HEK293 (cell line): ENCODE data around the gene GAS5.

ENCODE experiments used
- BCL11A ChIP-seq: fragments of 450-650 bp; formaldehyde crosslinking; IDR thresholded peaks from 2 replicates; pipeline ENCODE4 v1.5.1; 2016; ENCODE audit warnings: low read depth, missing biosample characterization, missing genetic modification characterization
- BCL11B ChIP-seq: fragments of 450-650 bp; formaldehyde crosslinking; IDR thresholded peaks from 2 replicates; pipeline ENCODE4 v1.5.1; 2016; ENCODE audit warnings: low read depth, missing biosample characterization, missing genetic modification characterization
- GLIS1 ChIP-seq: fragments of 450-650 bp; formaldehyde crosslinking; IDR thresholded peaks from 2 replicates; pipeline ENCODE4 v1.5.1; 2016; ENCODE audit warnings: missing biosample characterization, missing genetic modification characterization
- IKZF3 ChIP-seq: fragments of 450-650 bp; IDR thresholded peaks from 2 replicates; pipeline ENCODE4 v1.5.0; 2018; ENCODE audit warnings: missing biosample characterization, mild to moderate bottlenecking, missing genetic modification characterization, moderate library complexity
- KLF8 ChIP-seq: fragments of 450-650 bp; formaldehyde crosslinking; IDR thresholded peaks from 2 replicates; pipeline ENCODE4 v1.5.1; 2016; ENCODE audit warnings: missing biosample characterization, missing genetic modification characterization
- MYNN ChIP-seq: fragments of 450-650 bp; formaldehyde crosslinking; IDR thresholded peaks from 2 replicates; pipeline ENCODE4 v1.5.1; 2016; ENCODE audit warnings: missing biosample characterization, missing genetic modification characterization, borderline replicate concordance
- SCRT1 ChIP-seq: fragments of 450-650 bp; formaldehyde crosslinking; IDR thresholded peaks from 2 replicates; pipeline ENCODE4 v1.5.1; 2016; ENCODE audit warnings: missing biosample characterization, missing genetic modification characterization, borderline replicate concordance
- ZBTB17 ChIP-seq: fragments of 450-650 bp; formaldehyde crosslinking; IDR thresholded peaks from 2 replicates; pipeline ENCODE4 v1.5.1; 2016; ENCODE audit warnings: missing biosample characterization, missing genetic modification characterization
- ZBTB20 ChIP-seq: fragments of 450-650 bp; formaldehyde crosslinking; IDR thresholded peaks from 2 replicates; pipeline ENCODE4 v1.5.1; 2016; ENCODE audit warnings: missing biosample characterization, missing genetic modification characterization
- ZBTB26 ChIP-seq: fragments of 450-650 bp; formaldehyde crosslinking; optimal IDR thresholded peaks from 2 replicates; pipeline ENCODE3; 2016; ENCODE audit warnings: missing biosample characterization, mild to moderate bottlenecking, missing genetic modification characterization
- ZBTB7A ChIP-seq: fragments of 450-650 bp; formaldehyde crosslinking; IDR thresholded peaks from 2 replicates; pipeline ENCODE4 v1.5.1; 2016; ENCODE audit warnings: low read depth, missing biosample characterization, missing genetic modification characterization
- ZFHX2 ChIP-seq: fragments of 450-650 bp; formaldehyde crosslinking; conservative IDR thresholded peaks from 2 replicates; pipeline ENCODE4 v1.5.1; 2016; ENCODE audit warnings: missing biosample characterization, missing genetic modification characterization
- ZNF132 ChIP-seq: fragments of 450-650 bp; formaldehyde crosslinking; IDR thresholded peaks from 2 replicates; pipeline ENCODE4 v1.5.1; 2017; ENCODE audit warnings: missing biosample characterization, missing genetic modification characterization, borderline replicate concordance
- ZNF157 ChIP-seq: fragments of 450-650 bp; formaldehyde crosslinking; IDR thresholded peaks from 2 replicates; pipeline ENCODE4 v1.5.1; 2016; ENCODE audit warnings: missing biosample characterization, missing genetic modification characterization
- ZNF184 ChIP-seq: fragments of 450-650 bp; IDR thresholded peaks from 2 replicates; pipeline ENCODE4 v1.5.1; 2018; ENCODE audit warnings: missing biosample characterization, mild to moderate bottlenecking, missing genetic modification characterization
- ZNF214 ChIP-seq: fragments of 450-650 bp; formaldehyde crosslinking; IDR thresholded peaks from 2 replicates; pipeline ENCODE4 v1.5.1; 2017; ENCODE audit warnings: missing biosample characterization, mild to moderate bottlenecking, missing genetic modification characterization, borderline replicate concordance
- ZNF274 ChIP-seq, 2 experiments: fragments of 200-500 bp in 1 of 2; fragments of 450-650 bp in 1 of 2; sonication (Bioruptor generic) in 1 of 2; formaldehyde crosslinking in 1 of 2; IDR thresholded peaks; 2 replicates each; pipeline versions ENCODE4 v1.5.1 to v1.6.1; 2014 to 2016; ENCODE audit warnings: borderline replicate concordance in 1 of 2, inconsistent platforms in 1 of 2, low read length in 1 of 2, missing biosample characterization in 1 of 2, missing genetic modification characterization in 1 of 2
- ZNF292 ChIP-seq: fragments of 450-650 bp; formaldehyde crosslinking; IDR thresholded peaks from 2 replicates; pipeline ENCODE4 v1.5.1; 2016; ENCODE audit warnings: low read depth, missing biosample characterization, missing genetic modification characterization, borderline replicate concordance
- ZNF324 ChIP-seq: fragments of 450-650 bp; formaldehyde crosslinking; IDR thresholded peaks from 2 replicates; pipeline ENCODE4 v1.5.1; 2016; ENCODE audit warnings: missing biosample characterization, missing genetic modification characterization
- ZNF335 ChIP-seq: fragments of 450-650 bp; formaldehyde crosslinking; conservative IDR thresholded peaks from 2 replicates; pipeline ENCODE4 v1.5.1; 2016; ENCODE audit warnings: missing biosample characterization, missing genetic modification characterization
- ZNF404 ChIP-seq: fragments of 450-650 bp; formaldehyde crosslinking; IDR thresholded peaks from 2 replicates; pipeline ENCODE4 v1.5.1; 2017; ENCODE audit warnings: missing biosample characterization, missing genetic modification characterization
- ZNF530 ChIP-seq: fragments of 450-650 bp; formaldehyde crosslinking; IDR thresholded peaks from 2 replicates; pipeline ENCODE4 v1.5.1; 2016; ENCODE audit warnings: low read depth, missing biosample characterization, missing genetic modification characterization
- ZNF548 ChIP-seq: fragments of 450-650 bp; formaldehyde crosslinking; IDR thresholded peaks from 2 replicates; pipeline ENCODE4 v1.5.1; 2016; ENCODE audit warnings: missing biosample characterization, missing genetic modification characterization
- ZNF549 ChIP-seq: fragments of 450-650 bp; IDR thresholded peaks from 2 replicates; pipeline ENCODE4 v1.5.1; 2018; ENCODE audit warnings: missing biosample characterization, missing genetic modification characterization, mild to moderate bottlenecking, inconsistent platforms, moderate library complexity
- ZNF555 ChIP-seq: fragments of 450-650 bp; formaldehyde crosslinking; conservative IDR thresholded peaks from 2 replicates; pipeline ENCODE4 v1.5.1; 2017; ENCODE audit warnings: missing biosample characterization, mild to moderate bottlenecking, missing genetic modification characterization, inconsistent platforms
- ZNF558 ChIP-seq: fragments of 450-650 bp; formaldehyde crosslinking; IDR thresholded peaks from 2 replicates; pipeline ENCODE4 v1.5.1; 2016; ENCODE audit warnings: missing biosample characterization, missing genetic modification characterization
- ZNF561 ChIP-seq: fragments of 450-650 bp; IDR thresholded peaks from 2 replicates; pipeline ENCODE4 v1.5.1; 2018; ENCODE audit warnings: missing biosample characterization, missing genetic modification characterization, borderline replicate concordance
- ZNF629 ChIP-seq: fragments of 450-650 bp; formaldehyde crosslinking; IDR thresholded peaks from 2 replicates; pipeline ENCODE4 v1.5.1; 2017; ENCODE audit warnings: missing biosample characterization, missing genetic modification characterization
- ZNF76 ChIP-seq: fragments of 450-650 bp; formaldehyde crosslinking; IDR thresholded peaks from 2 replicates; pipeline ENCODE4; 2016; ENCODE audit warnings: low read depth, missing biosample characterization, missing genetic modification characterization, borderline replicate concordance
- ZNF776 ChIP-seq: fragments of 450-650 bp; formaldehyde crosslinking; IDR thresholded peaks from 2 replicates; pipeline ENCODE4 v1.5.0; 2017; ENCODE audit warnings: missing biosample characterization, missing genetic modification characterization, borderline replicate concordance
- ZNF830 ChIP-seq: fragments of 450-650 bp; IDR thresholded peaks from 2 replicates; pipeline ENCODE4 v1.5.0; 2018; ENCODE audit warnings: missing biosample characterization, missing genetic modification characterization, low read depth, mild to moderate bottlenecking, moderate library complexity
- ZXDB ChIP-seq: fragments of 450-650 bp; formaldehyde crosslinking; IDR thresholded peaks from 2 replicates; pipeline ENCODE4 v1.5.1; 2016; ENCODE audit warnings: missing biosample characterization, missing genetic modification characterization
- TF ChIP-seq, protein P1 (sequence below): fragments of 450-650 bp; formaldehyde crosslinking; IDR thresholded peaks from 2 replicates; pipeline ENCODE4 v1.5.1; 2017; ENCODE audit warnings: missing biosample characterization, missing genetic modification characterization
- TF ChIP-seq, protein P2 (sequence below): fragments of 450-650 bp; formaldehyde crosslinking; IDR thresholded peaks from 2 replicates; pipeline ENCODE4 v1.5.1; 2016; ENCODE audit warnings: missing biosample characterization, missing genetic modification characterization
- TF ChIP-seq, protein P3 (sequence below): IDR thresholded peaks from 2 replicates; pipeline ENCODE4 v1.6.1; 2011; ENCODE audit warnings: mild to moderate bottlenecking, low read depth, low read length, borderline replicate concordance
- TF ChIP-seq, protein P4 (sequence below): fragments of 450-650 bp; formaldehyde crosslinking; IDR thresholded peaks from 2 replicates; pipeline ENCODE4 v1.5.1; 2017; ENCODE audit warnings: missing biosample characterization, missing genetic modification characterization

The GAS5 gene

DNA sequence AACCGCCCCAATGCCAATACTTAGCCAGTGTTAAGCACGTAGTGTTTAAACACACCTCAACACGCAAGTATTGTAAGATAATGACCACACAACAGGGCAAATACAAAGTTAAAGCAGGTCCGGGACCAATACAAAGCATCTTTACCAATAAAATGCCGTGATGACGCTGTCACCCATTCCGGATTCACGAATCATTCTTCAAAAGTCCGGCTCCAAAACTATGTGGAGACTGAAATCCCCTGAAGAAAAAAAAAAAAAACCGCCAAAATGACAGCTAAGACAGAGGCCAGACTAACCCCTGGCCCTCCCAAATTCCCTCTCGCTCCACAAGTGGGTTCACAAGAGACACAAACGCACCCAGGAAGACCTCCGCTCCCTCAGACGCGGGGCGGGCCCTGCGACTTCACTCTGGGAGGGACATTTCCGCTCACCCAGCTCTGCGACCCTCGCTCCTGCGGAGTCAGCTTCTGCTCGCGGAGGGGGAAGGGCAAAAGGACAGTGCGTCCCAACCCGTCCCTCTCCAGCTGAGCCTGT lies 43.9 kb downstream of the GAS5 start (continued):
- TF ChIP-seq ZBTB7A (tag by site-specific recombination) (0 out of 2 replicates have a peak, but pooled peaks have one; percentile 56), ZNF629 (no peak; the same call in 1 of the 2 replicates), ZNF76 (tag by site-specific recombination) (no peak), ZNF214 (no peak), ZNF530 (tag by site-specific recombination) (no peak), ZNF404 (tag by site-specific recombination) (no peak), IKZF3 (no peak), ZNF292 (tag by site-specific recombination) (no peak), ZNF157 (tag by site-specific recombination) (no peak), ZBTB17 (tag by site-specific recombination) (no peak), ZNF830 (tag by site-specific recombination) (no peak), ZNF324 (tag by site-specific recombination) (no peak), MYNN (tag by site-specific recombination) (no peak), ZFHX2 (tag by site-specific recombination) (no peak), ZNF184 (tag by site-specific recombination) (no peak), ZNF558 (tag by site-specific recombination) (no peak), KLF8 (no peak), ZNF274 (IDR thresholded peaks at IDR 0.05; ENCODE audit: low read length) (no peak), ZNF274 (tag by site-specific recombination; IDR thresholded peaks at IDR 0.05; ENCODE audit: borderline replicate concordance) (no peak), ZBTB20 (no peak), ZNF555 (no peak), ZNF561 (tag by site-specific recombination) (no peak; the same call in 1 of the 2 replicates), BCL11A (tag by site-specific recombination) (no peak), GLIS1 (no peak), ZXDB (tag by site-specific recombination) (no peak), ZNF549 (no peak), ZNF776 (tag by site-specific recombination) (no peak), ZNF132 (tag by site-specific recombination) (no peak), SCRT1 (tag by site-specific recombination) (peak; percentile 85), ZNF548 (no peak), ZBTB26 (tag by site-specific recombination) (no peak), BCL11B (tag by site-specific recombination) (no peak), ZNF335 (no peak)
- TF ChIP-seq, protein P1, sequence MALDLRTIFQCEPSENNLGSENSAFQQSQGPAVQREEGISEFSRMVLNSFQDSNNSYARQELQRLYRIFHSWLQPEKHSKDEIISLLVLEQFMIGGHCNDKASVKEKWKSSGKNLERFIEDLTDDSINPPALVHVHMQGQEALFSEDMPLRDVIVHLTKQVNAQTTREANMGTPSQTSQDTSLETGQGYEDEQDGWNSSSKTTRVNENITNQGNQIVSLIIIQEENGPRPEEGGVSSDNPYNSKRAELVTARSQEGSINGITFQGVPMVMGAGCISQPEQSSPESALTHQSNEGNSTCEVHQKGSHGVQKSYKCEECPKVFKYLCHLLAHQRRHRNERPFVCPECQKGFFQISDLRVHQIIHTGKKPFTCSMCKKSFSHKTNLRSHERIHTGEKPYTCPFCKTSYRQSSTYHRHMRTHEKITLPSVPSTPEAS: no peak
- TF ChIP-seq, protein P2, sequence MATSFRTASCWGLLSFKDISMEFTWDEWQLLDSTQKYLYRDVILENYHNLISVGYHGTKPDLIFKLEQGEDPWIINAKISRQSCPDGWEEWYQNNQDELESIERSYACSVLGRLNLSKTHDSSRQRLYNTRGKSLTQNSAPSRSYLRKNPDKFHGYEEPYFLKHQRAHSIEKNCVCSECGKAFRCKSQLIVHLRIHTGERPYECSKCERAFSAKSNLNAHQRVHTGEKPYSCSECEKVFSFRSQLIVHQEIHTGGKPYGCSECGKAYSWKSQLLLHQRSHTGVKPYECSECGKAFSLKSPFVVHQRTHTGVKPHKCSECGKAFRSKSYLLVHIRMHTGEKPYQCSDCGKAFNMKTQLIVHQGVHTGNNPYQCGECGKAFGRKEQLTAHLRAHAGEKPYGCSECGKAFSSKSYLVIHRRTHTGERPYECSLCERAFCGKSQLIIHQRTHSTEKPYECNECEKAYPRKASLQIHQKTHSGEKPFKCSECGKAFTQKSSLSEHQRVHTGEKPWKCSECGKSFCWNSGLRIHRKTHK (tag by site-specific recombination): no peak
- TF ChIP-seq, protein P3, sequence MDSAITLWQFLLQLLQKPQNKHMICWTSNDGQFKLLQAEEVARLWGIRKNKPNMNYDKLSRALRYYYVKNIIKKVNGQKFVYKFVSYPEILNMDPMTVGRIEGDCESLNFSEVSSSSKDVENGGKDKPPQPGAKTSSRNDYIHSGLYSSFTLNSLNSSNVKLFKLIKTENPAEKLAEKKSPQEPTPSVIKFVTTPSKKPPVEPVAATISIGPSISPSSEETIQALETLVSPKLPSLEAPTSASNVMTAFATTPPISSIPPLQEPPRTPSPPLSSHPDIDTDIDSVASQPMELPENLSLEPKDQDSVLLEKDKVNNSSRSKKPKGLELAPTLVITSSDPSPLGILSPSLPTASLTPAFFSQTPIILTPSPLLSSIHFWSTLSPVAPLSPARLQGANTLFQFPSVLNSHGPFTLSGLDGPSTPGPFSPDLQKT: no peak
- TF ChIP-seq, protein P4, sequence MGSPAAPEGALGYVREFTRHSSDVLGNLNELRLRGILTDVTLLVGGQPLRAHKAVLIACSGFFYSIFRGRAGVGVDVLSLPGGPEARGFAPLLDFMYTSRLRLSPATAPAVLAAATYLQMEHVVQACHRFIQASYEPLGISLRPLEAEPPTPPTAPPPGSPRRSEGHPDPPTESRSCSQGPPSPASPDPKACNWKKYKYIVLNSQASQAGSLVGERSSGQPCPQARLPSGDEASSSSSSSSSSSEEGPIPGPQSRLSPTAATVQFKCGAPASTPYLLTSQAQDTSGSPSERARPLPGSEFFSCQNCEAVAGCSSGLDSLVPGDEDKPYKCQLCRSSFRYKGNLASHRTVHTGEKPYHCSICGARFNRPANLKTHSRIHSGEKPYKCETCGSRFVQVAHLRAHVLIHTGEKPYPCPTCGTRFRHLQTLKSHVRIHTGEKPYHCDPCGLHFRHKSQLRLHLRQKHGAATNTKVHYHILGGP (tag by site-specific recombination): no peak
